Stimulated activated naive B cell treated with anti-CD40 and anti-IgM and Interleukin-4, amounts not matched to agents 10 μg/mL and 1 μg/mL and 100 μg/mL, for 72 hours (primary cell): ENCODE measurements around the gene KCNB1.

Source experiments
- ATAC-seq, 2 donors: fragments of 150-1000 bp; cut with Tn5 transposase; replicated peaks; 2 replicates each; pipeline ENCODE4 v1.10.0; 2021; ENCODE audit warnings: moderate library complexity in 1 of 2
- DNase-seq: peaks from one replicate; pipeline ENCODE4 v3.0.0; 2021
- H3K27ac Mint-ChIP-seq: one replicate; pipeline ENCODE4 v1.8.0; 2022; ENCODE audit warnings: mild to moderate bottlenecking, mixed read lengths
- H3K27me3 Mint-ChIP-seq, 2 donors: one replicate each; pipeline ENCODE4 v1.8.0; 2022; ENCODE audit warnings: mixed read lengths in 2 of 2
- H3K36me3 Mint-ChIP-seq, 2 donors: one replicate each; pipeline ENCODE4 v1.8.0; 2022; ENCODE audit warnings: mixed read lengths in 2 of 2, mild to moderate bottlenecking in 1 of 2
- H3K4me1 Mint-ChIP-seq, 2 donors: one replicate each; pipeline ENCODE4 v1.8.0; 2022; ENCODE audit warnings: mixed read lengths in 2 of 2, mild to moderate bottlenecking in 1 of 2
- H3K4me3 Mint-ChIP-seq, 2 donors: one replicate each; pipeline ENCODE4 v1.8.0; 2022; ENCODE audit warnings: mild to moderate bottlenecking in 2 of 2, mixed read lengths in 2 of 2, moderate library complexity in 1 of 2
- H3K9me3 Mint-ChIP-seq, 2 donors: one replicate each; pipeline ENCODE4 v1.8.0; 2022; ENCODE audit warnings: mixed read lengths in 2 of 2, mild to moderate bottlenecking in 1 of 2

The KCNB1 gene

GRCh38 chr20:49450281-49450721 is 32.2 kb downstream of the KCNB1 start:
- H3K9me3 Mint-ChIP-seq = peaks cover 0 to 2% of the 10 kb centered on the region in 2 donors
- ATAC-seq (no peak), DNase-seq (no peak)
- no peaks in the 10 kb centered on the region for H3K36me3 Mint-ChIP-seq
- no peaks in the 10 kb centered on the region for H3K4me1 Mint-ChIP-seq
- H3K27me3 Mint-ChIP-seq = peaks cover 37 to 62% of the 10 kb centered on the region in 2 donors
- H3K27ac Mint-ChIP-seq = no peak overlapping the region
- no peak overlapping the region for H3K4me3 Mint-ChIP-seq

GRCh38 chr20:49448917-49449316 is 33.6 kb downstream of the KCNB1 start:
- H3K4me1 Mint-ChIP-seq = no peaks in the 10 kb centered on the region
- peaks cover 39 to 62% of the 10 kb centered on the region in 2 donors for H3K27me3 Mint-ChIP-seq
- H3K9me3 Mint-ChIP-seq = peaks cover 0 to 2% of the 10 kb centered on the region in 2 donors
- H3K4me3 Mint-ChIP-seq = no peak overlapping the region
- H3K27ac Mint-ChIP-seq = no peak overlapping the region
- DNase-seq (no peak), ATAC-seq (no peak)
- no peaks in the 10 kb centered on the region for H3K36me3 Mint-ChIP-seq

- Mint-ChIP-seq H3K36me3 (no peaks in the 10 kb centered on the region), H3K27ac (no peak overlapping the region), H3K27me3 (peaks cover 36 to 65% of the 10 kb centered on the region in 2 donors), H3K9me3 (peaks cover 0 to 2% of the 10 kb centered on the region in 2 donors), H3K4me3 (no peak overlapping the region), H3K4me1 (no peaks in the 10 kb centered on the region)
- ATAC-seq (no peak), DNase-seq (no peak)
Measured at GRCh38 chr20:49447946-49448809, 34.3 kb downstream of the KCNB1 start.

- no peak for ATAC-seq
- H3K27me3 Mint-ChIP-seq = peaks cover 33 to 61% of the 10 kb centered on the region in 2 donors
- H3K27ac Mint-ChIP-seq = no peak overlapping the region
- H3K4me3 Mint-ChIP-seq = no peak overlapping the region
- DNase-seq = no peak
- H3K9me3 Mint-ChIP-seq = peaks cover 0 to 2% of the 10 kb centered on the region in 2 donors
- no peaks in the 10 kb centered on the region for H3K36me3 Mint-ChIP-seq
- no peaks in the 10 kb centered on the region for H3K4me1 Mint-ChIP-seq
Measured at GRCh38 chr20:49447364-49447763, 35.1 kb downstream of the KCNB1 start.

GRCh38 chr20:49446808-49447207 is 35.7 kb downstream of the KCNB1 start:
- Mint-ChIP-seq H3K36me3 (no peaks in the 10 kb centered on the region), H3K4me1 (no peaks in the 10 kb centered on the region), H3K27ac (no peak overlapping the region), H3K27me3 (peaks cover 30 to 61% of the 10 kb centered on the region in 2 donors), H3K9me3 (peaks cover 0 to 2% of the 10 kb centered on the region in 2 donors), H3K4me3 (no peak overlapping the region)
- no peak for DNase-seq
- ATAC-seq = no peak

GRCh38 chr20:49446080-49446479 is 36.4 kb downstream of the KCNB1 start:
- no peak for ATAC-seq
- H3K27ac Mint-ChIP-seq = no peak overlapping the region
- DNase-seq = no peak
- H3K4me1 Mint-ChIP-seq = no peaks in the 10 kb centered on the region
- peaks cover 0 to 2% of the 10 kb centered on the region in 2 donors for H3K9me3 Mint-ChIP-seq
- peaks cover 30 to 62% of the 10 kb centered on the region in 2 donors for H3K27me3 Mint-ChIP-seq
- H3K36me3 Mint-ChIP-seq = no peaks in the 10 kb centered on the region
- H3K4me3 Mint-ChIP-seq = no peak overlapping the region

- no peak for ATAC-seq
- no peak overlapping the region for H3K4me3 Mint-ChIP-seq
- H3K36me3 Mint-ChIP-seq = no peaks in the 10 kb centered on the region
- no peak overlapping the region for H3K27ac Mint-ChIP-seq
- no peak for DNase-seq
- H3K4me1 Mint-ChIP-seq = no peaks in the 10 kb centered on the region
- H3K27me3 Mint-ChIP-seq = peaks cover 26 to 58% of the 10 kb centered on the region in 2 donors
- H3K9me3 Mint-ChIP-seq = peaks cover 0 to 2% of the 10 kb centered on the region in 2 donors
Measured at GRCh38 chr20:49445176-49445575, 37.3 kb downstream of the KCNB1 start.

- Mint-ChIP-seq H3K27me3 (peaks cover 28 to 56% of the 10 kb centered on the region in 2 donors), H3K4me1 (no peaks in the 10 kb centered on the region), H3K4me3 (no peak overlapping the region), H3K9me3 (peaks cover 0 to 2% of the 10 kb centered on the region in 2 donors), H3K36me3 (no peaks in the 10 kb centered on the region), H3K27ac (no peak overlapping the region)
- no peak for ATAC-seq
- no peak for DNase-seq
Measured at GRCh38 chr20:49444553-49444990, 37.9 kb downstream of the KCNB1 start.

- Mint-ChIP-seq H3K27me3 (peaks cover 4 to 17% of the 10 kb centered on the region in 2 donors), H3K4me3 (no peak overlapping the region), H3K9me3 (peaks cover 0 to 5% of the 10 kb centered on the region in 2 donors), H3K4me1 (no peaks in the 10 kb centered on the region), H3K27ac (no peak overlapping the region), H3K36me3 (no peaks in the 10 kb centered on the region)
- no peak for DNase-seq
- no peak for ATAC-seq
Measured at GRCh38 chr20:49437057-49437456, 45.4 kb downstream of the KCNB1 start.

GRCh38 chr20:49435639-49436038 is 46.8 kb downstream of the KCNB1 start:
- Mint-ChIP-seq H3K27ac (no peak overlapping the region), H3K4me3 (no peak overlapping the region), H3K4me1 (no peaks in the 10 kb centered on the region), H3K9me3 (peaks cover 0 to 5% of the 10 kb centered on the region in 2 donors), H3K27me3 (peaks cover under 1 to 22% of the 10 kb centered on the region in 2 donors), H3K36me3 (no peaks in the 10 kb centered on the region)
- no peak for DNase-seq
- no peak for ATAC-seq

GRCh38 chr20:49433333-49433732 is 49.1 kb downstream of the KCNB1 start:
- no peak overlapping the region for H3K4me3 Mint-ChIP-seq
- peaks cover 0 to 5% of the 10 kb centered on the region in 2 donors for H3K9me3 Mint-ChIP-seq
- peaks cover 8 to 22% of the 10 kb centered on the region in 2 donors for H3K27me3 Mint-ChIP-seq
- no peak for DNase-seq
- H3K36me3 Mint-ChIP-seq = no peaks in the 10 kb centered on the region
- H3K4me1 Mint-ChIP-seq = no peaks in the 10 kb centered on the region
- ATAC-seq = no peak
- no peak overlapping the region for H3K27ac Mint-ChIP-seq

- H3K9me3 Mint-ChIP-seq = peaks cover 0 to 5% of the 10 kb centered on the region in 2 donors
- DNase-seq = no peak
- H3K36me3 Mint-ChIP-seq = no peaks in the 10 kb centered on the region
- H3K27me3 Mint-ChIP-seq = peaks cover 8 to 22% of the 10 kb centered on the region in 2 donors
- no peak for ATAC-seq
- H3K4me3 Mint-ChIP-seq = no peak overlapping the region
- H3K27ac Mint-ChIP-seq = no peak overlapping the region
- no peaks in the 10 kb centered on the region for H3K4me1 Mint-ChIP-seq
Measured at GRCh38 chr20:49432550-49432949, 49.9 kb downstream of the KCNB1 start.

- H3K27me3 Mint-ChIP-seq = peaks cover 11 to 16% of the 10 kb centered on the region in 2 donors
- ATAC-seq = no peak
- H3K4me1 Mint-ChIP-seq = no peaks in the 10 kb centered on the region
- no peak overlapping the region for H3K27ac Mint-ChIP-seq
- no peaks in the 10 kb centered on the region for H3K9me3 Mint-ChIP-seq
- no peak for DNase-seq
- no peak overlapping the region for H3K4me3 Mint-ChIP-seq
- H3K36me3 Mint-ChIP-seq = no peaks in the 10 kb centered on the region
Measured at GRCh38 chr20:49431329-49431728, 51.1 kb downstream of the KCNB1 start.

GRCh38 chr20:49430320-49430719 is 52.1 kb downstream of the KCNB1 start:
- Mint-ChIP-seq H3K4me3 (no peak overlapping the region), H3K27ac (no peak overlapping the region), H3K9me3 (no peaks in the 10 kb centered on the region), H3K4me1 (no peaks in the 10 kb centered on the region), H3K27me3 (peaks cover 12 to 22% of the 10 kb centered on the region in 2 donors), H3K36me3 (no peaks in the 10 kb centered on the region)
- ATAC-seq (no peak), DNase-seq (no peak)
